K562 (cell line): ENCODE data around the gene INO80E. TPM values are rescaled to one million over a fixed set of nuclear protein-coding genes. Genes with fewer than 3 reads are reported as not detected.

ENCODE experiments used
- ATAC-seq: fragments of 200-7000 bp; cut with Tn5 transposase; 3 replicates; pipeline ENCODE4 v1.9.1; 2020; ENCODE audit warnings: moderate library complexity
- BruUV-seq: library from RNA; stranded (reverse); fragments of 400-500 nt; replicated peaks from 2 replicates; lab custom pipeline; 2021; lab: Mats Ljungman, UMichigan
- CTCF ChIA-PET: fragments of 300-600 bp; formaldehyde crosslinking; extraction: SDS; loops from one replicate; lab custom pipeline; 2021; ENCODE audit warnings: low intra/inter-chr PET ratio; lab: Yijun Ruan, JAX
- POLR2A ChIA-PET: fragments of 300-600, 350-650 bp; sonication (Branson Sonifier 250); formaldehyde crosslinking; extraction: SDS; loops from one replicate; lab custom pipeline; 2021; ENCODE audit warnings: antibody characterized with exemption, inconsistent platforms; lab: Yijun Ruan, JAX
- DNase-seq, 4 experiments: peaks; one replicate each; pipeline versions ENCODE4 v3.0.0 to v3.0.0-alpha.2; 2011 to 2018; ENCODE audit warnings: low spot score in 3 of 4, mixed read lengths in 3 of 4; ENCODE audit errors: extremely low read depth in 1 of 4
- FAIRE-seq: peaks from 2 replicates; lab custom pipeline; 2011; peaks lifted over from hg19 to GRCh38; lab: Jason Lieb, UNC
- H2AFZ ChIP-seq: 2 replicates; pipeline ENCODE4 v1.6.0; 2011; ENCODE audit warnings: low read depth, low read length, control low read depth, inconsistent platforms
- H3K27ac ChIP-seq: fragments of 200-600 bp; 3 replicates; pipeline ENCODE4 v1.8.0; 2011; ENCODE audit warnings: low read depth, mild to moderate bottlenecking, control low read depth, inconsistent platforms, low read length, moderate library complexity, mixed read lengths; ENCODE audit errors: extremely low read depth
- H3K27me3 ChIP-seq, 2 experiments: fragments of 300-600 bp in 1 of 2; 2 replicates in 1 of 2; 3 replicates in 1 of 2; pipeline versions ENCODE4 v1.6.0 to v1.8.0; 2011; ENCODE audit warnings: inconsistent platforms in 2 of 2, low read length in 2 of 2, mild to moderate bottlenecking in 1 of 2, mixed read lengths in 1 of 2, moderate library complexity in 1 of 2; ENCODE audit not compliant: control insufficient read depth in 2 of 2, insufficient read depth in 2 of 2
- H3K36me3 ChIP-seq: fragments of 300-600 bp; 3 replicates; pipeline ENCODE4 v1.8.0; 2011; ENCODE audit warnings: mild to moderate bottlenecking, low read length, inconsistent platforms; ENCODE audit not compliant: control insufficient read depth, insufficient read depth
- H3K4me1 ChIP-seq, 2 experiments: fragments of 200-600 bp in 1 of 2; replicated peaks in 1 of 2; 2 replicates in 1 of 2; 3 replicates in 1 of 2; pipeline versions ENCODE4 v1.5.1 to v1.8.0; 2011; ENCODE audit warnings: inconsistent platforms in 2 of 2, low read length in 2 of 2, mild to moderate bottlenecking in 1 of 2, mixed read lengths in 1 of 2, moderate library complexity in 1 of 2; ENCODE audit not compliant: control insufficient read depth in 2 of 2, insufficient read depth in 2 of 2
- H3K4me2 ChIP-seq: 2 replicates; pipeline ENCODE4 v1.6.1; 2011; ENCODE audit warnings: low read length, control low read depth, inconsistent platforms, mixed read lengths; ENCODE audit not compliant: insufficient read depth
- H3K4me3 ChIP-seq: fragments of 200-600 bp; sonication (generic), shearing (Covaris generic); 2 replicates; pipeline ENCODE4 v1.5.1; 2016; ENCODE audit warnings: control low read depth, inconsistent platforms
- H3K79me2 ChIP-seq: fragments of 200-600 bp; 3 replicates; pipeline ENCODE4 v1.8.0; 2011; ENCODE audit warnings: low read length, inconsistent platforms; ENCODE audit not compliant: control insufficient read depth, insufficient read depth
- H3K9ac ChIP-seq, 2 experiments: 2 replicates each; pipeline versions ENCODE4 v1.6.0 to v1.6.1; 2011; ENCODE audit warnings: low read depth in 2 of 2, low read length in 2 of 2, control low read depth in 1 of 2, inconsistent platforms in 1 of 2, mild to moderate bottlenecking in 1 of 2, mixed read lengths in 1 of 2; ENCODE audit not compliant: insufficient read depth in 1 of 2
- H3K9me1 ChIP-seq: one replicate; pipeline ENCODE4 v1.6.0; 2011; ENCODE audit warnings: inconsistent platforms, mild to moderate bottlenecking, low read length, moderate library complexity; ENCODE audit not compliant: control insufficient read depth, insufficient read depth
- H3K9me3 ChIP-seq: replicated peaks from 2 replicates; pipeline ENCODE4 v1.5.1; 2011; ENCODE audit warnings: low read depth, low read length, inconsistent platforms; ENCODE audit not compliant: control insufficient read depth, insufficient read depth
- H4K20me1 ChIP-seq: replicated peaks from 2 replicates; pipeline ENCODE4 v1.6.1; 2011; ENCODE audit warnings: low read length, inconsistent platforms, mixed read lengths; ENCODE audit not compliant: control insufficient read depth, insufficient read depth
- MYNN ChIP-seq, 2 experiments: sonication (generic); formaldehyde crosslinking in 1 of 2; IDR thresholded peaks; 2 replicates each; pipeline versions ENCODE4 v1.5.0 to v1.6.1; 2016 to 2020; ENCODE audit warnings: antibody characterized with exemption in 1 of 2, missing genetic modification reagents in 1 of 2
- POLR2G ChIP-seq: fragments of 200-400 bp; formaldehyde crosslinking; IDR thresholded peaks from 2 replicates; pipeline ENCODE4 v1.6.1; 2017; ENCODE audit warnings: low read depth, mild to moderate bottlenecking, antibody characterized with exemption, low read length, moderate library complexity
- ZNF511 ChIP-seq: sonication (generic); formaldehyde crosslinking; IDR thresholded peaks from 2 replicates; pipeline ENCODE4 v1.8.0; 2022; ENCODE audit warnings: mild to moderate bottlenecking, missing genetic modification reagents
- WGBS: fragments of 100-300 bp; shearing (Covaris generic); methylation state at CpG from one replicate; pipeline ENCODE4 v1.1.6; 2016; ENCODE audit warnings: low coverage, mixed read lengths; ENCODE audit not compliant: insufficient coverage; ENCODE audit errors: missing lambda C conversion rate; 5-methylcytosine and 5-hydroxymethylcytosine counted together
- in situ Hi-C: fragments of 300-500 bp; cut with MboI; formaldehyde crosslinking; loops from 4 replicates; pipeline ENCODE4 v1.15.0; 2018; ENCODE audit warnings: inconsistent platforms, mixed read lengths
- intact Hi-C: fragments of 100-400 bp; cut with micrococcal nuclease; formaldehyde crosslinking; loops from 2 replicates; pipeline ENCODE4 v1.14.2; 2022
- polyA plus RNA-seq, 8 experiments: library from polyadenylated mRNA; depleted of rRNA in 4 of 8; stranded (reverse) in 5 of 8; unstranded in 3 of 8; fragments of >200 nt; fragmentation: Nextera tagmentation in 2 of 8; fragmentation: Illumina TruSeq in 1 of 8; extraction: Ambion mirVana in 2 of 8; extraction: Trizol in 1 of 8; gene quantifications; 2 replicates each; pipeline versions ENCODE4 v1.2.1 to v1.2.3, GENCODE V29; 2011 to 2014; ENCODE audit warnings: inconsistent platforms in 1 of 8, missing spikeins in 1 of 8
- total RNA-seq, 7 experiments: library from RNA; depleted of rRNA in 6 of 7; stranded (reverse); fragments of >200 nt in 6 of 7; fragmentation: Illumina TruSeq in 2 of 7; extraction: Trizol in 2 of 7; gene quantifications; 2 replicates each; pipeline versions ENCODE4 v1.2.1 to v1.2.3, GENCODE V29; 2011 to 2021; ENCODE audit warnings: low replicate concordance in 1 of 7

INO80E gene
- total and polyA plus RNA-seq, 9 of the 15 experiments (the other 6 are each of a cell fraction or from before 2014, with no cell fraction given): 0.31 to 102 (median 49.3) TPM

GRCh38 chr16:29991571-29991904 lies 4.5 kb upstream of the INO80E start:
- Histone ChIP-seq H2AFZ (no peak overlapping the region), H3K9ac (peak overlapping the region in 1 of 2 experiments; percentile 53; a peak in 2 of 4 replicates), H3K36me3 (peaks cover 71% of the 10 kb centered on the region; the same call in 2 of the 3 replicates), H3K4me3 (no peak overlapping the region), H3K27me3 (no peaks in the 10 kb centered on the region), H4K20me1 (no peaks in the 10 kb centered on the region), H3K79me2 (peaks cover 8% of the 10 kb centered on the region), H3K9me3 (no peaks in the 10 kb centered on the region), H3K4me2 (no peak overlapping the region), H3K27ac (no peak overlapping the region), H3K9me1 (no peaks in the 10 kb centered on the region), H3K4me1 (peaks cover 10 to 54% of the 10 kb centered on the region in 2 experiments; a peak in 4 of 5 replicates)
- no peak for FAIRE-seq
- ChIA-PET POLR2A (interaction anchor here (0.6 to 4.2 kb wide), 3 partner anchors 14 to 356 kb away, joined by 3 to 20 read pairs (median 6); no protein-coding TSS in a partner anchor), CTCF (no interaction called here)
- no peak for ATAC-seq
- BruUV-seq: no TSS peak
- intact Hi-C loops: no loop called here
- in situ Hi-C loops: no loop called here
- TF ChIP-seq POLR2G (0 out of 2 replicates have a peak, but pooled peaks have one; percentile 18), ZNF511 (no peak), MYNN (IDR thresholded peaks at IDR 0.05) (0 out of 2 replicates have a peak, but pooled peaks have one; percentile 29), MYNN (CRISPR knock-in tag; IDR thresholded peaks at IDR 0.05) (no peak)
- 94% methylated on average over 3 of the region's 5 CpGs for WGBS
- DNase-seq: no peak
